Osteoblast (primary cell): ENCODE data around the gene SH3RF3. TPM values are rescaled to one million over a fixed set of nuclear protein-coding genes. Genes with fewer than 3 reads are reported as not detected.

Source experiments
- DNase-seq: peaks from one replicate; pipeline ENCODE4 v3.0.0; 2011; ENCODE audit warnings: low spot score, mixed read lengths; ENCODE audit not compliant: insufficient read length; ENCODE audit errors: missing footprints
- H2AFZ ChIP-seq: 2 replicates; pipeline ENCODE4 v1.6.0; 2011; ENCODE audit warnings: mild to moderate bottlenecking, low read length
- H3K27ac ChIP-seq: 2 replicates; pipeline ENCODE4 v1.5.1; 2011; ENCODE audit warnings: mild to moderate bottlenecking, low read depth, low read length, moderate library complexity
- H3K27me3 ChIP-seq: 2 replicates; pipeline ENCODE4 v1.6.0; 2012; ENCODE audit warnings: mild to moderate bottlenecking, control low read depth, inconsistent platforms, low read length, moderate library complexity; ENCODE audit not compliant: insufficient read depth
- H3K36me3 ChIP-seq: 2 replicates; pipeline ENCODE4 v1.5.1; 2011; ENCODE audit warnings: mild to moderate bottlenecking, low read length, control low read depth, moderate library complexity; ENCODE audit not compliant: insufficient read depth
- H3K4me1 ChIP-seq: 2 replicates; pipeline ENCODE4 v1.5.1; 2011; ENCODE audit warnings: mild to moderate bottlenecking, low read length, control low read depth, moderate library complexity; ENCODE audit not compliant: insufficient read depth
- H3K4me2 ChIP-seq: 2 replicates; pipeline ENCODE4 v1.6.0; 2011; ENCODE audit warnings: mild to moderate bottlenecking, low read length; ENCODE audit not compliant: insufficient read depth
- H3K4me3 ChIP-seq: fragments of 200-600 bp; sonication (generic); 3 replicates; pipeline ENCODE4 v1.5.1; 2012; ENCODE audit warnings: mild to moderate bottlenecking, low read length, inconsistent platforms; ENCODE audit not compliant: insufficient read depth
- H3K79me2 ChIP-seq: 2 replicates; pipeline ENCODE4 v1.6.0; 2012; ENCODE audit warnings: mild to moderate bottlenecking, low read length, control low read depth, inconsistent platforms; ENCODE audit not compliant: insufficient read depth
- H3K9me3 ChIP-seq: 2 replicates; pipeline ENCODE4 v1.5.1; 2011; ENCODE audit warnings: low read depth, low read length, control low read depth
- H4K20me1 ChIP-seq: 2 replicates; pipeline ENCODE4 v1.6.0; 2012; ENCODE audit warnings: mild to moderate bottlenecking, low read length, control low read depth; ENCODE audit not compliant: insufficient read depth
- CTCF ChIP-seq: IDR thresholded peaks from 2 replicates; pipeline ENCODE4 v1.5.1; 2011; ENCODE audit warnings: mild to moderate bottlenecking, low read depth, low read length, moderate library complexity; ENCODE audit errors: extremely low read depth
- total RNA-seq: library from RNA; depleted of rRNA; stranded (reverse); fragments of >200 nt; gene quantifications from 2 replicates; pipeline ENCODE4 v1.2.3, GENCODE V29; 2012

SH3RF3 gene
- total RNA-seq, 1 donor: 14.8 TPM

DNA sequence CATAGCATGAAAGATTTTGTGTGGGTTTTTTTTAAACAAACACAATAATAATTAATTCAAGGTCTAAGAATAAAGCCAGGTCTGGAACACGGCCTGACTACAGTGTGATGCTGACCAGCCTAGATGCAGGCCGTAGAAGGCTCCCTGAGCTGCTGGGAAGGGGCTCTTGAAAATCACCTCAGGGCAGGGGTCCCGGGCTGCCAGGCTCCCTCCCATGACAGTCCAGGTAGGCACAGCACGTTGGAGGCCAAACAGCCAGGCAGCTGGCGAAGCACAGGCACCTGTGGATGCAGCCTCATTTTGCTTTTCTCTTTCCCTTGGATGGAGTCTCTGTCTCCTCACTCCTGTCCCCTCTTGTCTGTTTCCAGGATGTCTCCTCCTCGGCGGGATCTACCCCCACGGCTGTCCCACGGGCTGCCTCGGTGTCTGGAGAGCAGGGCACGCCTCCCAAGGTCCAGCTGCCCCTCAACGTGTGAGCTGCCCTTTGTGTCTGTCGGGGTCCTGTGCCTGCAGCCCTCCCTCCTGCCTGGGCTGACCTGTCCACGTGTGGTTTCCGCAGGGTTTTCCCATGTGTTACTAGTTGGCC is 290.3 kb downstream of the SH3RF3 start:
- Histone ChIP-seq H2AFZ (no peak overlapping the region), H3K36me3 (no peaks in the 10 kb centered on the region), H3K4me2 (no peak overlapping the region), H3K4me1 (peaks cover 2% of the 10 kb centered on the region), H3K79me2 (no peaks in the 10 kb centered on the region), H3K27me3 (no peaks in the 10 kb centered on the region), H3K27ac (no peak overlapping the region), H3K4me3 (no peak overlapping the region), H3K9me3 (no peaks in the 10 kb centered on the region), H4K20me1 (peaks cover 16% of the 10 kb centered on the region)
- no peak for DNase-seq
- no peak for TF ChIP-seq CTCF

DNA sequence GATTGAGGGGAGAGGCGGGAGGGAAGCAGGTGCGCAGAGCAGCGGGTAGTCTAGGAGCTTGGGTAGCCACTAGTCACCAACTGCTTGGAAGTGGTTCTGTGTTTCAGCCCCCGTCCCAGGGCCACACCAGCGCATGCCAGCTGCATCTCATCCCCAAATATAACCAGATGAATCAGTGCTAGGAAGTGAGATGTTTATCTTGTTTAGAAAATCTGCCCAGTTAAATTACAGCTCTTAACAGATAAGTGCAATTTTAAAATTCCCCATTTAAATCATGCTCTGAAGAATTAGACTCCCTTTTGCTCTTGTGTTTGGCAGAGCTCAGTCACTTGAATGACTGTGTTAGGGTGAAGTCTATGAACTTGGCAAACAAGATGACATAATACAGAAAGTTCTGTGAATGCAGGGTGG is 291.0 kb downstream of the SH3RF3 start:
- H3K9me3 ChIP-seq: no peaks in the 10 kb centered on the region
- H3K27me3 ChIP-seq: no peaks in the 10 kb centered on the region
- no peak overlapping the region for H3K27ac ChIP-seq
- DNase-seq: peak; percentile 93
- no peak overlapping the region for H2AFZ ChIP-seq
- no peak for TF ChIP-seq CTCF
- H3K4me1 ChIP-seq: peaks cover 2% of the 10 kb centered on the region
- no peaks in the 10 kb centered on the region for H3K79me2 ChIP-seq
- no peak overlapping the region for H3K4me2 ChIP-seq
- H4K20me1 ChIP-seq: peaks cover 16% of the 10 kb centered on the region
- H3K36me3 ChIP-seq: no peaks in the 10 kb centered on the region
- no peak overlapping the region for H3K4me3 ChIP-seq

GRCh38 chr2:109421101-109421500 is 292.1 kb downstream of the SH3RF3 start:
- peak; percentile 6 for DNase-seq
- Histone ChIP-seq H4K20me1 (peaks cover 14% of the 10 kb centered on the region), H3K27ac (no peak overlapping the region), H3K9me3 (no peaks in the 10 kb centered on the region), H3K27me3 (no peaks in the 10 kb centered on the region), H3K36me3 (no peaks in the 10 kb centered on the region), H3K4me3 (no peak overlapping the region), H2AFZ (no peak overlapping the region), H3K4me2 (no peak overlapping the region), H3K4me1 (peaks cover 2% of the 10 kb centered on the region), H3K79me2 (no peaks in the 10 kb centered on the region)
- no peak for TF ChIP-seq CTCF

- Histone ChIP-seq H3K36me3 (no peaks in the 10 kb centered on the region), H4K20me1 (peaks cover 14% of the 10 kb centered on the region), H3K27ac (no peak overlapping the region), H3K9me3 (no peaks in the 10 kb centered on the region), H3K4me2 (no peak overlapping the region), H3K27me3 (no peaks in the 10 kb centered on the region), H2AFZ (no peak overlapping the region), H3K79me2 (no peaks in the 10 kb centered on the region), H3K4me3 (no peak overlapping the region), H3K4me1 (peaks cover 2% of the 10 kb centered on the region)
- TF ChIP-seq CTCF: no peak
- no peak for DNase-seq
These were observed 292.6 kb downstream of the SH3RF3 start for GRCh38 chr2:109421642-109422041.
